GM19397 (cell line): ENCODE measurements around the gene BTRC.

Experiments used
- ATAC-seq: cut with Tn5 transposase; IDR thresholded peaks from one replicate; pipeline ENCODE4 v1.9.1; 2021; ENCODE audit warnings: mild to moderate bottlenecking, moderate library complexity; ENCODE audit not compliant: unreplicated experiment

The BTRC gene

DNA sequence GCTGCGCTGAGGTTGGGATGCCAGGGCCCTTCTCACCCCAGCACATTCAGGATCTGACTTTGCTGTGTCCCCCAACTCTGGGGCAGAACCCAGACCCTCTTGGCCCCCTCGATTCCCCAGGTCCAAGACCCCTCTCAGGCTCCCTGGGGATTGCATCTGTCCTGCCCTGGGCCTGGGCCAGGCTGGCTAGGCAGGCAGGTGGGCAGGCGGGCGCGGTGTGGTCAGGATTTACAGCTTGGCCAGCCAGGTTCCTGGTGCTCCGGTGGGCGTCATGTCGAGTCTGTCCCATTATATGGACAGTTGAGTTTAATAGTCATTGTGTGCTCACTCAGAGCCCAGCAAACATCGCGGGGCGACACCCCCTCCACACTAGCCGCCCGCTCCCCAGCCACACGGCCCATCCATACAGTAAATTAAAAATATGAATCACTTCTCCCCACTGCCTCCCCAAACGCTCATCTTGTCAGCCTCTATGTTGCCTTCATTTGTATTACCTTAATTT, 210.6 kb downstream of the BTRC start:
- no peak for ATAC-seq

DNA sequence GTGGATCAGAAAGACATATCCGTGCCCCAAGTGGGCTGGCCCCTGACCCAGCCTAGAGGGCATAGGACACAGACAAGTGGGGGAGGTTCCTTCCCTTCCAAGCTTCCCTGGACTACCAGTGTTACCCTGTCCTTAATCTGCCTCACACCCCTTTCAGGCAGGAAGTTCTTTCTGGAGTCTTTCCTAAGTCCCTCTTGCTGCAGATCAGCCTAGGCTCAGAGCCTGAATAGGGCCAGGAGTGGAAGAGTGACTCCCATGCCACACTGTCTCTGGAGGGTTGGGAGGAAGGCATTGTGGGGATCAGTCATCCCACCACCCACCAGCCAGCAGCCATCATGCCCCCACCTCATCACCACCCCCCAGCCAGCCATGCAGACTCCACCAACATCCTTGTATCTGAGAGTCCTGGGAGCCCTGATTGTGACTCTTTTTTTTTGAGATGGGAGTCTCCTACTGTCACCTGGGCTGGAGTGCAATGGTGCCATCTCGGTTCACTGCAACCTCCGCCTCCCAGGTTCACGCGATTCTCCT, 211.5 kb downstream of the BTRC start:
- ATAC-seq, result no peak

DNA sequence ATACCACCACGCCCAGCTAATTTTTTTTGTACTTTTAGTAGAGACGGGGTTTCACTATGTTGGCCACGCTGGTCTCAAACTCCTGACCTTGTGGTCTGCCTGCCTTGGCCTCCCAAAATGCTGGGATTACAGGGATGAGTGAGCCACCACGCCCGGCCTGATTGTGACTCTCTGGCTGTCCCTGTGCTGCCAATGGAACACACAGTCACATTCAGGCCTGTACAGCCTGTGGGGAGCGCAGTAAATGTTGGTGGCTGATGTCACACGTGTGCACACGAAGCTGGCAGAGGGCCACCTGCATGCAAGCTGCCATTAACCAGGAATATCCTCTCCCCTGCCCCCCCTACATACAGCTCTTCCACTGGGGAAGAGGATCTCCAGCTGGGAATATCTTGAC, 212.0 kb downstream of the BTRC start:
- no peak for ATAC-seq

DNA sequence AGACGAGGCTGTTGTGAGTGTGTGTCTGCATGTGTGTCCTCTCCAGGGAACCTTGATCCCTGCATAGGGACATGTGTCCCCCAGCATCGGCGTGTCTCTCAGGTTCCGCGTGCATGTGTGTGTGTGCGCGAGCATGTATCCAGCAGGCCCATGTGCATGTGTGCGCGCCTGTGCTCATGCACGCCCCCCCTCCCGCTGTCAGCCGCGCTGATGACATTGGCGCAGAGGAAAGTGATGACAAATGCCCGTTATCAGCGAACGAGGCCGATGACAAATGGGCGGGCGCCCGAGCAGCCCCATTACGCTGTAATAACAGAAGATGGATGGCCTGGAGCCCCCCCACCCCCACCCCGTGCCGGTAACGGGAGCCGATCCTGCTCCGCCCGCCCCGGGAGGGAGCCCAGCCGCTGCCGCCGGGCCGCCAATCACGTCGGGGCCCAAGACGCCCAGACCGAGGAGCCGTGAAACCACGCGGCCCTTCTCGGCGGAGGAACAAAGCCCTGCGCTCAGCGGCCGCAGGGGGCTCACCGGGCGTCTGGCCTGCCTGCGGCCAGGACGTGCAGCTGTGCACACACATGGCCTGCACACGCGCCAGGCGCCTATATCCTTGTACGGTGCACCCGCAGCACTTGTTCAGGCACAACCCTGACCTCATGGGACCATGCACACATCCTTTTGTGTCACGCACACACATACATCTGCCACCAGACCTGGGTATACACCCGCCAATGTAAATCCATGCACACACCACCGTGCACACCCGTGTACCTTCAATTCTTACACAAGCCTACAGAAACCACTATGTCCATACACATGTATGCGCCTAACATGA, 212.6 kb downstream of the BTRC start:
- no peak for ATAC-seq

DNA sequence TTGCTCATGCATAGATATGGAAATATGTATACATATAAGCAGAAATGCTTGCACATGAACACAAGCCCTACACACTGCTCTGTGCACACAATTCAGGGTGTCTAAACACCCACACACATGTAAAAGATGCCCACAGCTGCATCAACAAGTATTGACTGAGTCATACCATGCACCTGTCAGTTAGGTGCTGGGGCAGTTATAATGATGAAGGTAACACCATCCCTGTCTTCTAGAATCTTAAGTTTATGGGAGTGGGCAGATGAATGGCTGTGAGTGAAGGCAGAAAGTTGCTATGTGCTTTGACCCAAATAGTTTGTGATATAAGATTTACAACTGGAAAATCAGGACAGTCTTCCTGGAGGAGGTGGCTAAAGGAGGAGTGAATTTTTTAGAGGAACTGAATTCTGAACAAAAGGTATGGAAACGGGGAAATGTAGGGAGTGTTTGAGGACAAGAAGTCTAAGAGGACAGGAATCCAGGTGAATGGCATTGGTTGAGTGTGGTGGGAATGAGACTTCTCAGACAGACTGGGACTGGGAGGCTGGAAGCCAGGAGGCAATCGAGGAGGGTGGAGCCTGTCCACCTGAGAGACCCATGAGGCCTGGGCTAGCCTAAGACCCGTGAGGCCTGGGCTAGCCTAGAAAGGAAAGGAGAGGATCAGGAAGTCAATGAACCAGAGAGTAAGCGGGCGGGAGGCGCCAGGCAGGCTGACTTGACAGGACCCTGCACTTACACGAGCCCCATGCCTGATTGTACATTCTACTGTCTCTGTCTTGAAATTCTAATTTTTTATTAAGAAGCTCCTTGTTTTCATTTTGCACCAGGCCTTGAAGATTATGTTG, 213.4 kb downstream of the BTRC start:
- ATAC-seq, result no peak

DNA sequence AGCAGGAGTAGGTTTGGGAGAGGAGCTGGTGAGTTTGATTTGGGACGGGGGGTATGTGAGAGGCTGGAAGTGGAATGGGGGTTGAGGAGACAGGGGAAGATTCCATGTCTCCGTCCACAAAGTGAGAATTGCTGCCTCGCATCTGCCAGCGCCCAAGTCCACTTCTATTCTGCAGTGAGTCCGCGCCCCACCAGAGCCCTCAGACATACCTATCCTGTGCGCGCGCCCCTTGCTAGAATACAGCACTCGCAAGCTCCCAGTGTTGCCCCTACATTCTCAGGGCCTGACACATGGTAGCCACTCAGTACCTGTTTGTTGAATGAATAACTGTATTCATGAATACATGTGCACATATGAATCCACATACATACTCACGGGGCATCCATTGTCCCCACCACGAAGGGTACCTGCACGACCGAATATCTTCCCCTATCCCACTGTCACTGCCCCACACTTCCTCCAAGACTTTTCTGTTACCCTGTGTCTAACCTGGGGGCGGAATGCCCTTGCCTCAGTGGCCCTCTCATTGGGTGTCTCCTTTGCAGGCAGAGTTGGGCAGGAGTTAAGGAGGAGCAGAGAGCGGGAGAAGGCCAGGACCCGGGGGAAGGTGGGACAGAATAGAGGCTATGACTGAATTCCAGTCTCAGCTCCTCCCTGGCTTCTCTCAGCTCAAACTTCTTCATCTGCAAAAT, 214.2 kb downstream of the BTRC start:
- ATAC-seq, result no peak

DNA sequence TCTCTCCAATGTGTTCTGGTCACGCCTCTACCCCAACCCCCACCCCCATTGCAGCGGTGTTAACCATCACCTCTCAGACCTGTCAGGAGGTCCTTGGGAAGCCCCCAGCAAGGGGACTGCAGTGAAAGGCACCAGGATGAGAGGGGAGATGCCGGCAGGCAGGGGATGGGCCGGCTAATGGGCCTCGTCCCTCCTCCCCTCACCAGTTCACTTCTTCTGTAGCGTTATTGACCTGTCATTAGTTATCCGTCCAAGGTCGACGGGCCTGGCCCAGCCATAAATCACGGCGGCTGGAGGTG, 215.3 kb downstream of the BTRC start:
- ATAC-seq, result no peak

DNA sequence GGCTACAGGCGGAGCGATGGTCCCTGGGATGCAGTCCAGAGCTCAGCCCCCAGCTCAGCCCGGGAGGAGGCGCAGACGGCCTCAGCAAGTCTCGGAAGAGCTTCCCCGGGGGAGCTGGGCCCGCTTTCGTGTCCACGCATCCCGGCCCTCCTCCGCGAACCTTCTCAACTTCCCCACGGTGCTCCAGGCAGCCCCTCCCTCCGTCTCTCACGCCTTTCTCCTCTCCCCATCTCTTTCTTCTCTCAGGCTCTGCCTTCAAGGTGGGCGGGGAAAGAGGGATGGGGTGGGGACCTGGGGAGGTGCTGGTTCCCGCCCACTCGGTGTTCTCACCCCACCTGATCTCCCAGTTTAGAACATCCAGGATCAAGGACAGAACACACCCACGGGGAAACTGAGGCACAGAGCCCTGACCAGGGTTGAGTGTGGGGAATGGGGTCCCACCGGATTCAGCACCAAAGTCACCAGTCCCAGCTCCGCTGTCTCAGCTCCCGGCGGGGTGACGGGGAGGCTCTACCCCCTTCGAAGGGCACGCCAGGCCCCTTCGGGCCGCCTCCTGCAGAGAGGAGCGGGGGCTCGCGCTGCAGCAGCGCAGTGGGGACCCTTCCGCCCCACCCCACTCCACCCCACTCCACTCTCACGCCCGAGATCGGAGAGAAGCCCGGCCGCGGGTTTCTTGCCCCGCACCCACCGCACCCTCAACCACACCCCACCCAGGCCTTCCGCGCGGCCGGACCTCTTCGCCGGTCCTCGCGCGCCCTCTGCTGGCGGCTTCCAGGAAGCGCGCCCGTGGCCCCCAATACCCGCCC, 215.9 kb downstream of the BTRC start:
- peak; percentile 75 for ATAC-seq

DNA sequence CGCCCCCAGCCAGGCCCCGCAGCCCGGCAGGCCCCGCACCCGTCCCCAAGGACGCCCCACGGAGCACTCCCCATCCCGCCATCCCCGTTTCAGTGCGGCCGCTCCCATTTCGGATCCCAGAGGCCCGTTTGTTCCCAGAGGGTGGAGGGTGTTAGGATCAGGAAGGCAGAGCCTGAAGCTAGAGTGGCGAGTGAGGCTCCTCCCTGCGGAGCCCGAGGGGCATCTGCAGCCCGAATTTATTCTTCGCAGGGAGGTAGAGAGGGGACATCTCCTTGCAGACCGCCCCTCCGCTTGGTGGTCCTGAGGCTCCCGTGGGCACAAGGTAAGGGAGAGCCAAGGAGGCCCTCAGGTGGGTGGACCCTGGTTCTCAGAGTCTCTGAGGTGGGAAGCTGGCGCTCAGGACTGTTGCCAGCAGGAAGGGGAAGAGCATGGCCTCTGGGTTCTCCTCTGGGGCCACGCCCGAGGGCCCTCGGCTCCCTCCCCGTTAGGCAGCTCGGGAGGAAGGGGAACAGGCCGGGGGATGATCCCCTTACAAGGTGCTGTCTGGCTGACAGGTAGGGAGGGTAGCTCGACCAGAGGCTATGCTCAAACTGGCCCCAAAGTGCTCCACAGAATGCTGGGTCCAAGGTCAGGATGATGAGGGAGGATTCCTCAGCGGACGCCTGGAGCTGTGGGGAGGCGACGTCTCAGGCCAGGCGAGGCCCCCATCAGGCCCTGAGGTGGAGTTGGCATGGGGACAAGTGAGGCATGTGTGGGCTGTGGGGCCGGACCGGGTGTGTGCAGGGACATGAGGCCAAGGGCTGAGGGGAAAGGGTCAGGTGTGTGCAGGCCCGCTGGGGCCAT, 216.7 kb downstream of the BTRC start:
- no peak for ATAC-seq

DNA sequence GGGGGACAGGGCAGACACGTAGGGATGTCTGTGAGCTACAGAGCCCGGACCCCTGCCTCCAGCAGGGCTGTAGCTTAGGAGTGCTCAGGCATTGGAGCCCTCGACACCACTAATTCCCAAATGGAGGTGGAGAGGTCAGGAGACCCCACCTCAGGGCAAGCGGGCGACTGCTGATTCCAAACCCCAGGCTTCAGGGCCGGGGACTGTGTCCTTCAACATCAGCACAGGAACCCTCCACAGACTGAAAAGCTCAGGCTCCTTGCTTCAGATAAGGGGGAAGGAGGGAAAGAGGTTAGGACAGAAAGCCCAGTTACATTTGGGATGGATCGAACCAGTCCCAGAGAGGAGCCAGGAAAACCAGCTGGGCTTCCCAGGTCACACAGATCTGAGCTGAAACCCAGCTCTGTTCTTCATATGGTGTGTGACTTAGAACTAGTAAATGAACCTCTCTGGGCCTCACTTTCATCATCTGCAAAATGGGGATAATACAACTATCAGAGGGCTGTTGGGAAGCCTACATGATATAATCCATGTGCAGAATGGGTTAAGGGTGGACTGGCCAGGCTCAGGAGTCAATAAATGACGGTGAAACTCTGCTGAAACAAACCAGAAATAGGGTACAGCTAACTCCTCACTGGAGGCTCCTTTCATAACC, 217.4 kb downstream of the BTRC start:
- ATAC-seq, result no peak

DNA sequence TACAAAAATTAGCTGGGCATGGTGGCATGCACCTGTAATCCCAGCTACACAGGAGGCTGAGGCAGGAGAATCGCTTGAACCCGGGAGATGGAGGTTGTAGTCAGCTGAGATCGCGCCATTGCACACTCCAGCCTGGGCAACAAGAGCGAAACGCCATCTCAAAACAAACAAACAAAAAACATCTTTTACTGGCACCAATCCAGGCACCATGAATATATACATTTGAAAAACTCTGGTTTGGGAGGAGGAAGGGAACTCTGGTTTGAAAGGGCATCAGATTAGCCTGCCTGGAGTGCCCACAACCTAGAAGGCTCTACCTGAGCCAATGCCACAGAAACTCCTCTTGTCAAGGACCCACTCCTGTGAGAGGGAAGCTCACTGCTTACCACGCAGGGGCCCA, 218.2 kb downstream of the BTRC start:
- no peak for ATAC-seq

DNA sequence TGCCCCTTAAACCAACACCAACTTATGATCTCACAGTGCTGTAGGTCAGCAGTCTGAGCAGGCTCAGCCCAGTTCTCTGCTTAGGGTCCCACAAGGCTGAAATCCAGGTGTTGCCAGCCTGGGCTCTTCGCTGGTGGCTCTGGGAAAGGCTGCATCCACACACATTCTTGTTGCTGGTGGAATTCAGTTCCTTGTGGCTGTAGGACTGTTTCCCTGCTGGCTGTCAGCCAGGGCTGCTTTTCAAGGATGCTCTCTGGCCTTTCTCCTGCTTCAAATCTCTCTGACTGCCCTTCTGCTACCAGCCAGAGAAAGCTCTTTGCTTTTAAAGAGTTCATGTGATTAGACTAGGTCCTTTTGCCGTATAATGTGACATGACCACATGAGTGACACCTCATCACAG, 218.8 kb downstream of the BTRC start:
- ATAC-seq, result no peak

DNA sequence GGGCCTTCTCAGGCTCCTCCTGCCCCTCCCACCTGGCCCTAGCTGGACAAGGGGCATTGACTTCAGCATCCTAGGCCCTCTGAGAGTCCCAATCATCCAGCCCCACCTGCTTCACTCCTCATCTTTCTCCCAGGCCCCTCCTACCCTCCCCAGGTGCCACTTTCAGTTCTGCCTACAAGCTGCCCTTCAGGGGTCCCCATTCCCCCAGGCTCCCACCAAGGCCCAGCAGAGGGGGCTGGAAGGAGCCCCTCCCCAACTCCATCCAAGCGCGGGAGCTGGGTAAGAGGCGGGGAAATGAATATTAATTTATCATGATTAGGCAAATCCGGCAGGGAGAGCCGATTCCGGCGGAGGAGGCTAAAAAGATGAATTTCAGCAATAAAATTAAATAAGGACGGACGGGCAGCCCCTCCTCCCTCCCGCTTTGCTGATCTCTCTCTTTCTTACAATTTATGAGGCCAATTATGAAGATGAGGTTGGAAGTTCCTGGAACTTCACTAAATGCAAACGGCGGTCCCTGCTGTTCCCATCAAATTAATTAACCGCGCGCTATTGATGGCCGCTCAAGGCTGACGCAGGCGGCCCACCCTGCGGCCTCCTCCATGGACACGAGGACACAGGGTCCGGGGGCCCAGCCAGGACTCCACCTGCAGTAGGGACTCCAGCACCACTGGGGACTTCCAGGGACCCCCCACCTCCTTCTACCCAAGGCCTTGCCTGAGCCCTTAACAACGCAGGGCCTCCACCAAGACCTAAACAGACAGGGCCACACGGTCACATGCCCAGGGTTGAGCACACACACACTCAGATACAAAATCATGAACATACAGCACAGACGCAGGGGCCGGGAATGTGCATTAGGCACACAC, 220.2 kb downstream of the BTRC start:
- no peak for ATAC-seq

DNA sequence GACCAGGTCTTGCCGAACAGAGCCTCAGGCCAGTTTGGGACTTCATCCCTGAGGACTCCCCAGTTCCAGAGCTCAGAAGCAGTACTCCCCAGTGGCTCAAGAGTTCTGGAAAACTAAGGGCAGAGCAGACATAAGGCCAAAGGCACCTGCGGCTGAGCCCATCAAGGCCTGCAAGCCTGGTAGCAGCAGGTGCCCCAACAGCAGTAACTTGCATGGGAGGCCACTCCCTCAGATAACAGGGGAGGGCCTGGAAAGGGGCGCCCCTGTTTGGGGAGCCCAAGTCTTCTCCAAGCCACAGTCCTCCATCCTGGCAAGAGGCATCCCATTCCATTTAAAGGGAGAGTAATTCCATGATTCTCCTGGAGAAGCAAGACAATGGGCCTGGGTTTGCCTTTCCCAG, 221.1 kb downstream of the BTRC start:
- no peak for ATAC-seq

DNA sequence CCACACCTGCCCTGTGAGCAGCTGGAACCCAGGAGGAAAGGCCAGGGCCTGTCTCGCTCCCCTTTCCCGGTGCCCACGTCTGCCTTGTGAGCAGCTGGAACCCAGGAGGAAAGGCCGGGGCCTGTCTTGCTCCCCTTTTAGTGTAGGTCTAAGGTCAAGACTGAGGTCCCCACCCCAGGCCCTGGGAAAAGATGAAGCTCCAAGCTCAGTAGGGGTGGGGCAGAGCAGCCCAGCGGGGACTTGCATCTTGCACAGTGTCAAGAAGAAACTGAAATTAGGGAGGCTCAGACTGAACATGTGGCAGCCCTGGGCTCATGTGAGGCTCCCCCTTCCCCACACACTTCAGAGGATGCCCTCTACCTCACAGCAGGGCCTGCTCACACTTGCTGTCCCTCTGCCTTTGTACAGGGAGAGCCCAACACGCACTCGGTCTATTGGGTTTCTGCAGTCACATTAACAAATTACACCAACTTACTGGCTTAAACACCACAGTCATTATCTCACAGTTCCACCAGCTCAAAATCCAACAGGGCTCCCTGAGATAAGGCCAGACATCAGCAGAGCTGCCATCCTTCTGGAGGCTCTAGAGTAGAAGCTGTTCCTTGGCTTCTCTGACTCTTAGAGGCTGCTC, 221.7 kb downstream of the BTRC start:
- ATAC-seq, result no peak

DNA sequence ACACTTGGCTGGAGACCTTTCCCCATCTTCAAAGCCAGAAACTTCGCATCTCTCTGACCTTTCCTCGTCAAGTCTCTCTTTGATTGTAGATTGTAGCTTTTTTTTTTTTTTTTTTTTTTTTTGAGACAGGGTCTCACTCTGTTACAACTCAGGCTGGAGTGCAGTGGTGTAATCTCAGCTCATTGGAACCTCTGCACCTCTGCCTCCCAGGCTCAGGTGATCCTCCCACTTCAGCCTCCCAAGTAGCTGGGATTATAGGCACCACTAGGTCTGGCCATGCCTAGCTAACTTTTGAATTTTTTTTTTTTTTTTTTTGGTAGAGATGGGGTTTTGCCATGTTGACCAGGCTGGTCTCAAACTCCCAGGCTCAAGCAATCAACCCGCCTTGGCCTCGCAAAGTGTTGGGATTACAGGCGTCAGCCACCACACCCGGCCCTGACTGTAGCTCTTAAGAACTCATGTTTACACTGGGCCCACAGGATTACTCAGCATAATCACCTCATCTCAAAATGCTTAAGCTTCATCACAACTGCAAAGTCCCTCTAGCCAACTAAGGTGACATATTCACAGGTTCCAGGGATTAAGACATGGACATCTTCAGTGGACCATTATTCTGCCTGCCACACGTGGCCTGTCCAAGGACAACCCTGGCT, 222.4 kb downstream of the BTRC start:
- ATAC-seq, result no peak
